HepG2 (cell line): ENCODE measurements around the gene LEMD2. TPM values are rescaled to one million over a fixed set of nuclear protein-coding genes. Genes with fewer than 3 reads are reported as not detected.

Experiments
- ATAC-seq: fragments of 200-7000 bp; cut with Tn5 transposase; 3 replicates; pipeline ENCODE4 v1.9.1; 2020; ENCODE audit warnings: mild to moderate bottlenecking, moderate library complexity
- BruUV-seq: library from RNA; stranded (reverse); fragments of 400-500 nt; replicated peaks from 2 replicates; lab custom pipeline; 2021; lab: Mats Ljungman, UMichigan
- CTCF ChIA-PET: fragments of 300-600 bp; formaldehyde crosslinking; extraction: SDS; loops from one replicate; lab custom pipeline; 2021; ENCODE audit warnings: low total read pairs, inconsistent platforms, low intra/inter-chr PET ratio; lab: Yijun Ruan, JAX
- POLR2A ChIA-PET: fragments of 350-600 bp; sonication (Branson Sonifier 250); formaldehyde crosslinking; loops from one replicate; lab custom pipeline; 2020; ENCODE audit warnings: antibody characterized with exemption, inconsistent platforms; lab: Yijun Ruan, JAX
- DNase-seq: peaks from one replicate; pipeline ENCODE4 v3.0.0-alpha.2; 2015; ENCODE audit warnings: low spot score
- FAIRE-seq: peaks from 3 replicates; lab custom pipeline; 2011; peaks lifted over from hg19 to GRCh38; lab: Jason Lieb, UNC
- H2AFZ ChIP-seq: one replicate; pipeline ENCODE4 v1.6.1; 2011; ENCODE audit warnings: low read length, inconsistent platforms
- H3K27ac ChIP-seq: fragments of 300-600 bp; 3 replicates; pipeline ENCODE4 v1.8.0; 2011; ENCODE audit warnings: mixed run types, mild to moderate bottlenecking, mixed read lengths, low read length, inconsistent platforms; ENCODE audit not compliant: insufficient read depth; ENCODE audit errors: extremely low read length
- H3K27me3 ChIP-seq, 2 experiments: fragments of 200-600 bp in 1 of 2; 2 replicates in 1 of 2; 3 replicates in 1 of 2; pipeline versions ENCODE4 v1.6.0 to v1.8.0; 2011; ENCODE audit warnings: low read length in 2 of 2, mild to moderate bottlenecking in 2 of 2, moderate library complexity in 2 of 2, inconsistent platforms in 1 of 2; ENCODE audit not compliant: insufficient read depth in 2 of 2, control insufficient read depth in 1 of 2
- H3K36me3 ChIP-seq, 2 experiments: fragments of 200-600 bp in 1 of 2; replicated peaks in 1 of 2; 2 replicates in 1 of 2; 3 replicates in 1 of 2; pipeline versions ENCODE4 v1.5.1 to v1.8.0; 2011; ENCODE audit warnings: low read length in 2 of 2, inconsistent platforms in 1 of 2; ENCODE audit not compliant: insufficient read depth in 2 of 2, control insufficient read depth in 1 of 2
- H3K4me1 ChIP-seq: 2 replicates; pipeline ENCODE4 v1.5.1; 2012; ENCODE audit warnings: low read length, inconsistent platforms; ENCODE audit not compliant: insufficient read depth
- H3K4me2 ChIP-seq: 2 replicates; pipeline ENCODE4 v1.6.0; 2011; ENCODE audit warnings: low read depth, low read length, inconsistent platforms
- H3K4me3 ChIP-seq, 3 experiments: fragments of 200-600 bp in 1 of 3; sonication (generic), shearing (Covaris generic) in 1 of 3; replicated peaks in 1 of 3; 2 replicates each; pipeline ENCODE4 v1.5.1; 2011 to 2016; ENCODE audit warnings: low read length in 3 of 3, inconsistent platforms in 2 of 3, low read depth in 2 of 3, mild to moderate bottlenecking in 2 of 3, control low read depth in 1 of 3, mixed read lengths in 1 of 3; ENCODE audit not compliant: insufficient read depth in 1 of 3
- H3K79me2 ChIP-seq: one replicate; pipeline ENCODE4 v1.6.1; 2011; ENCODE audit warnings: low read length, inconsistent platforms; ENCODE audit not compliant: insufficient read depth
- H3K9ac ChIP-seq: 2 replicates; pipeline ENCODE4 v1.6.0; 2011; ENCODE audit warnings: mild to moderate bottlenecking, low read depth, low read length, inconsistent platforms; ENCODE audit not compliant: insufficient read depth
- H3K9me3 ChIP-seq: 2 replicates; pipeline ENCODE4 v1.5.1; 2012; ENCODE audit warnings: mild to moderate bottlenecking, low read length
- H4K20me1 ChIP-seq: 2 replicates; pipeline ENCODE4 v1.6.0; 2011; ENCODE audit warnings: inconsistent platforms, mild to moderate bottlenecking, low read length, moderate library complexity; ENCODE audit not compliant: insufficient read depth
- ATF1 ChIP-seq: IDR thresholded peaks from 2 replicates; pipeline ENCODE4 v1.6.1; 2016; ENCODE audit warnings: mild to moderate bottlenecking, control low read depth
- BCL6 ChIP-seq: IDR thresholded peaks from 2 replicates; pipeline ENCODE4 v1.6.1; 2016; ENCODE audit warnings: missing genetic modification reagents, missing compliant biosample characterization
- CBX5 ChIP-seq: sonication (generic); formaldehyde crosslinking; IDR thresholded peaks from 2 replicates; pipeline ENCODE4 v1.4.0; 2020; ENCODE audit warnings: missing genetic modification reagents, borderline replicate concordance
- CCDC6 ChIP-seq: sonication (generic); formaldehyde crosslinking; IDR thresholded peaks from 2 replicates; pipeline ENCODE4 v1.8.1; 2022; ENCODE audit warnings: mild to moderate bottlenecking, missing genetic modification reagents, moderate library complexity
- EEA1 ChIP-seq: sonication (generic); formaldehyde crosslinking; IDR thresholded peaks from 2 replicates; pipeline ENCODE4 v1.5.1; 2020; ENCODE audit warnings: mild to moderate bottlenecking, missing genetic modification reagents, borderline replicate concordance
- ELF1 ChIP-seq: sonication (generic); formaldehyde crosslinking; IDR thresholded peaks from 2 replicates; pipeline ENCODE4 v1.4.0; 2020; ENCODE audit warnings: missing genetic modification reagents
- ESRRA ChIP-seq: sonication (generic); formaldehyde crosslinking; IDR thresholded peaks from 2 replicates; pipeline ENCODE4 v1.5.1; 2020; ENCODE audit warnings: mild to moderate bottlenecking, low read depth, missing genetic modification reagents
- IRF2 ChIP-seq: IDR thresholded peaks from 2 replicates; pipeline ENCODE4 v1.6.1; 2018; ENCODE audit warnings: missing genetic modification reagents, missing compliant biosample characterization
- JUN ChIP-seq: sonication (generic); formaldehyde crosslinking; IDR thresholded peaks from 2 replicates; pipeline ENCODE4 v1.4.0; 2020; ENCODE audit warnings: mild to moderate bottlenecking, missing genetic modification reagents
- MED13 ChIP-seq: sonication (generic); formaldehyde crosslinking; IDR thresholded peaks from 2 replicates; pipeline ENCODE4 v1.5.0; 2020; ENCODE audit warnings: missing genetic modification reagents
- MIXL1 ChIP-seq: IDR thresholded peaks from 2 replicates; pipeline ENCODE4 v1.6.1; 2016
- NFE2L2 ChIP-seq: fragments of 150-350 bp; IDR thresholded peaks from 2 replicates; pipeline ENCODE4 v1.6.1; 2014; ENCODE audit warnings: low read length
- PHF21A ChIP-seq: sonication (generic); formaldehyde crosslinking; IDR thresholded peaks from 2 replicates; pipeline ENCODE4 v1.5.0; 2020; ENCODE audit warnings: mild to moderate bottlenecking, missing genetic modification reagents
- SMC3 ChIP-seq: IDR thresholded peaks from 2 replicates; pipeline ENCODE4 v1.6.1; 2011; ENCODE audit warnings: low read length, improper control_type of control experiment
- STAG1 ChIP-seq: sonication (generic); formaldehyde crosslinking; IDR thresholded peaks from 2 replicates; pipeline ENCODE4 v1.4.0; 2020; ENCODE audit warnings: missing genetic modification reagents
- TEAD3 ChIP-seq: optimal IDR thresholded peaks from 2 replicates; pipeline ENCODE3; 2016; ENCODE audit warnings: borderline replicate concordance
- ZNF264 ChIP-seq: sonication (generic); formaldehyde crosslinking; IDR thresholded peaks from 2 replicates; pipeline ENCODE4 v1.4.0; 2020; ENCODE audit warnings: missing genetic modification reagents
- ZNF282 ChIP-seq: fragments of 450-650 bp; IDR thresholded peaks from 2 replicates; pipeline ENCODE4 v1.6.1; 2018; ENCODE audit not compliant: partially characterized antibody
- ZNF382 ChIP-seq: sonication (generic); formaldehyde crosslinking; IDR thresholded peaks from 2 replicates; pipeline ENCODE4 v1.5.0; 2020; ENCODE audit warnings: missing genetic modification reagents, mild to moderate bottlenecking, borderline replicate concordance
- ZNF547 ChIP-seq: sonication (generic); formaldehyde crosslinking; IDR thresholded peaks from 2 replicates; pipeline ENCODE4 v1.5.1; 2020; ENCODE audit warnings: mild to moderate bottlenecking, missing genetic modification reagents
- ZNF562 ChIP-seq: sonication (generic); formaldehyde crosslinking; IDR thresholded peaks from 2 replicates; pipeline ENCODE4 v1.8.0; 2022; ENCODE audit warnings: missing genetic modification reagents, borderline replicate concordance
- ZNF589 ChIP-seq: sonication (generic); formaldehyde crosslinking; conservative IDR thresholded peaks from 2 replicates; pipeline ENCODE4 v1.8.0; 2022; ENCODE audit warnings: mild to moderate bottlenecking, moderate library complexity, missing genetic modification reagents
- ZNF709 ChIP-seq: sonication (generic); formaldehyde crosslinking; IDR thresholded peaks from 2 replicates; pipeline ENCODE4 v1.5.0; 2020; ENCODE audit warnings: mild to moderate bottlenecking, missing genetic modification reagents
- ZNF724P ChIP-seq: sonication (generic); formaldehyde crosslinking; IDR thresholded peaks from 2 replicates; pipeline ENCODE4 v1.8.0; 2022; ENCODE audit warnings: missing genetic modification reagents, borderline replicate concordance
- WGBS: methylation state at CpG from one replicate; pipeline ENCODE4 v1.1.6; 2017; ENCODE audit warnings: low lambda C conversion rate; 5-methylcytosine and 5-hydroxymethylcytosine counted together
- in situ Hi-C: cut with HindIII; loops from 2 replicates; pipeline ENCODE4 v1.10.0; 2017; ENCODE audit warnings: low pct_unique_long_range_greater_than_20kb; ENCODE audit not compliant: extremely low pct_ligation_motif_present
- intact Hi-C: fragments of 100-400 bp; cut with micrococcal nuclease; formaldehyde crosslinking; loops from one replicate; pipeline ENCODE4 v1.10.0; 2022; ENCODE audit not compliant: unreplicated experiment
- polyA plus RNA-seq, 8 experiments: library from polyadenylated mRNA; depleted of rRNA in 3 of 8; stranded (reverse) in 7 of 8; unstranded in 1 of 8; fragments of >200 nt; fragmentation: Illumina TruSeq in 4 of 8; extraction: Trizol in 4 of 8; gene quantifications; 2 replicates each; pipeline versions ENCODE4 v1.2.1 to v1.2.3, GENCODE V29; 2011 to 2016; ENCODE audit warnings: low read depth in 4 of 8, missing spikeins in 1 of 8, mixed read lengths in 1 of 8; ENCODE audit not compliant: insufficient read depth in 1 of 8
- total RNA-seq, 5 experiments: library from RNA; depleted of rRNA; stranded (reverse); fragments of >200 nt; fragmentation: Illumina TruSeq; extraction: Trizol; gene quantifications; 2 replicates each; pipeline ENCODE4 v1.2.3, GENCODE V29; 2016; ENCODE audit warnings: low read depth in 1 of 5
- TF ChIP-seq, protein P1 (sequence below): sonication (generic); formaldehyde crosslinking; IDR thresholded peaks from 2 replicates; pipeline ENCODE4 v1.5.1; 2020; ENCODE audit warnings: mild to moderate bottlenecking, moderate library complexity, missing genetic modification reagents

Gene LEMD2
- total and polyA plus RNA-seq, 2 of the 13 experiments (the other 11 are each of a cell fraction or from before 2014, with no cell fraction given) = 45.2 to 62.9 TPM

DNA sequence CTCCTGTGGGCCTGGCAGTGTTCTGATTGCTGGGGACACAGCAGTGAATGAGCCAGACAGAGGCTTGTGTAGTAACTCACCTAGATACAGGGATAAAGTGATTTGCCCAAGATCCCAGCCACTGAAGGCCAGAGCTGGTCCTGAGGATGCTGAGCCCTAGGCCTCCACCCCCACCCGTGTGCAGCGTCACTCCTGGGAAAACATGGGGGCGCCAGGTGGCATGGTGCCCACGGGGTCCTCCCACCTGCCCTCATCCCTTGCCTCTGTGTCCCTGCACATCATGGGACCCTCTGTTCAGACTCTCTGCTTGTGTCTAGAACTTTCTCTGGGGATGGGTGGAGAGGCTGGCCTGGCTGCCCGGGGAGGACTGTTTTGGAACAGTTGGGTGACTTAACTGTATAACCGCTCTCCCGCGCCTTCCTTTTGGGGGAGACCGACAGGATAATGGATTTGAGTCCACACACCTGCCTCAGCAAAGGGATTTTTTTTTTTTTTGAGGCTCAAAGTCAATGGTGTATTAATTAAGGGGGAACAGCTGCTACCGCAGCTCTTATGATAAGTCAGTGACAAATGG is 19.6 kb downstream of the LEMD2 start (continued):
- TF ChIP-seq ZNF282 = no peak

DNA sequence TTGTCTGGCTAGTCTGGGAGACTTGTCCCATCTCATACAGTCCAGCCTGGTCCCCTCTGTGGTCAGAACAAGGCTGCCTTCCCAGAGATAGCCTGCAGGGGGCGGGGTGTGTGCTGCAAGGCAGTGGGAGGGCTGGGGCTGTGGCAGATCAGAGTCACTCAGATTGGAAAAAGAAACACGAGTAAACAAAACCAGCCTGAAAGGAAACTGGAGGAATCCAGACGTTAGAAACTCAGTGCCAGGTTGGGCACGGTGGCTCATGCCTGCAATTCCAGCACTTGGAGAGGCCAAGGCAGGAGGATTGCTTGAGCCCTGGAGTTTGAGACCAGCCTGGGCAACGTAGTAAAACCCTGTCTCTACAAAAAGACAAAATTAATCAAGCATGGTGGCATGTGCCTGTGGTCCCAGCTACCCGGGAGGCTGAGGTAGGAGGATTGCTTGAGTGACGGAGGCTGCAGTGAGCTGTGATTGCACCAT is 20.2 kb downstream of the LEMD2 start:
- Histone ChIP-seq H3K27ac (no peak overlapping the region), H3K36me3 (peaks cover 8 to 14% of the 10 kb centered on the region in 2 experiments; a peak in 2 of 5 replicates), H3K4me2 (peak overlapping the region; percentile 25; the same call in 1 of the 2 replicates), H3K4me1 (peaks cover 5% of the 10 kb centered on the region), H3K9me3 (no peaks in the 10 kb centered on the region), H3K9ac (no peak overlapping the region), H4K20me1 (no peaks in the 10 kb centered on the region; the same call in 1 of the 2 replicates), H3K27me3 (peaks cover 2 to 17% of the 10 kb centered on the region in 2 experiments; a peak in 3 of 5 replicates), H3K4me3 (no peak overlapping the region), H3K79me2 (no peaks in the 10 kb centered on the region), H2AFZ (no peak overlapping the region)
- no TSS peak for BruUV-seq
- WGBS = 20% methylated on average over 7 of the region's 7 CpGs
- DNase-seq (peak; percentile 64), FAIRE-seq (peak; percentile 82), ATAC-seq (peak; percentile 89)
- intact Hi-C loops (loop anchor here (1.0 kb wide), 1 partner anchor 259 kb away; no protein-coding TSS in a partner anchor), in situ Hi-C loops (loop anchor here (10.0 kb wide), 1 partner anchor 386 kb away; no protein-coding TSS in a partner anchor)
- ChIA-PET CTCF (interaction anchor here (0.6 to 1.4 kb wide), 4 partner anchors 24 to 386 kb away, joined by 3 to 11 read pairs (median 3); no protein-coding TSS in a partner anchor), POLR2A (no interaction called here)
- TF ChIP-seq ZNF382 (CRISPR knock-in tag) = no peak
- 0 out of 2 replicates have a peak, but pooled peaks have one; percentile 2 for TF ChIP-seq PHF21A (CRISPR knock-in tag)
- TF ChIP-seq ZNF724P (CRISPR knock-in tag) = no peak
- no peak for TF ChIP-seq ATF1 (CRISPR knock-in tag)
- peak; percentile 73 for TF ChIP-seq SMC3
- no peak for TF ChIP-seq ZNF709 (CRISPR knock-in tag)
- no peak for TF ChIP-seq ESRRA
- TF ChIP-seq CCDC6 = no peak
- TF ChIP-seq ZNF562 (CRISPR knock-in tag) = no peak
- TF ChIP-seq IRF2 (CRISPR knock-in tag) = 0 out of 2 replicates have a peak, but pooled peaks have one; percentile 48
- no peak for TF ChIP-seq ZNF264
- TF ChIP-seq EEA1 (CRISPR knock-in tag) = no peak
- peak; percentile 82 for TF ChIP-seq STAG1 (CRISPR knock-in tag)
- 0 out of 2 replicates have a peak, but pooled peaks have one; percentile 36 for TF ChIP-seq ZNF547
- TF ChIP-seq, protein P1, sequence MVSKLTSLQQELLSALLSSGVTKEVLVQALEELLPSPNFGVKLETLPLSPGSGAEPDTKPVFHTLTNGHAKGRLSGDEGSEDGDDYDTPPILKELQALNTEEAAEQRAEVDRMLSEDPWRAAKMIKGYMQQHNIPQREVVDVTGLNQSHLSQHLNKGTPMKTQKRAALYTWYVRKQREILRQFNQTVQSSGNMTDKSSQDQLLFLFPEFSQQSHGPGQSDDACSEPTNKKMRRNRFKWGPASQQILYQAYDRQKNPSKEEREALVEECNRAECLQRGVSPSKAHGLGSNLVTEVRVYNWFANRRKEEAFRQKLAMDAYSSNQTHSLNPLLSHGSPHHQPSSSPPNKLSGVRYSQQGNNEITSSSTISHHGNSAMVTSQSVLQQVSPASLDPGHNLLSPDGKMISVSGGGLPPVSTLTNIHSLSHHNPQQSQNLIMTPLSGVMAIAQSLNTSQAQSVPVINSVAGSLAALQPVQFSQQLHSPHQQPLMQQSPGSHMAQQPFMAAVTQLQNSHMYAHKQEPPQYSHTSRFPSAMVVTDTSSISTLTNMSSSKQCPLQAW (CRISPR knock-in tag) = 0 out of 2 replicates have a peak, but pooled peaks have one; percentile 36
- TF ChIP-seq TEAD3 = peak; percentile 25
- TF ChIP-seq MIXL1 (CRISPR knock-in tag) = no peak
- TF ChIP-seq MED13 = no peak
- TF ChIP-seq ZNF589 (CRISPR knock-in tag) = no peak
- no peak for TF ChIP-seq JUN (CRISPR knock-in tag)
- no peak for TF ChIP-seq BCL6 (CRISPR knock-in tag)
- no peak for TF ChIP-seq NFE2L2
- TF ChIP-seq ELF1 (CRISPR knock-in tag) = no peak
- peak; percentile 45; the same call in 1 of the 2 replicates for TF ChIP-seq CBX5
